Natural killer cell treated with Interleukin-12 subunit alpha and Interleukin-12 subunit beta and Interleukin-15 and Interleukin-18, amount 100 ng/mL, for 72 hours (primary cell): ENCODE results near the gene PLPPR3. TPM values are rescaled to one million over a fixed set of nuclear protein-coding genes. Genes with fewer than 3 reads are reported as not detected.
"Not testable (repeated sequence)": the region's sequence is repeated elsewhere in the genome, so short reads cannot be mapped to it uniquely, and the experiment has no call there.

Experiments used
- ATAC-seq, 2 donors: fragments of 150-1000 bp; cut with Tn5 transposase in 1 of 2; sonication (Bioruptor Pico), chemical (Tn5 transposase) in 1 of 2; 2 replicates each; pipeline ENCODE4 v1.10.0; 2021
- DNase-seq: peaks from one replicate; pipeline ENCODE4 v3.0.0; 2022; ENCODE audit warnings: low spot score
- H3K27ac Mint-ChIP-seq, 2 donors: 1 replicate in 1 of 2; 2 replicates in 1 of 2; pipeline ENCODE4 v1.8.0; 2022; ENCODE audit warnings: mixed read lengths in 2 of 2, mild to moderate bottlenecking in 1 of 2, moderate library complexity in 1 of 2
- H3K27me3 Mint-ChIP-seq, 2 donors: 1 replicate in 1 of 2; 2 replicates in 1 of 2; pipeline ENCODE4 v1.8.0; 2022; ENCODE audit warnings: mixed read lengths in 2 of 2
- H3K36me3 Mint-ChIP-seq: one replicate; pipeline ENCODE4 v1.8.0; 2022; ENCODE audit warnings: mixed read lengths
- H3K4me1 Mint-ChIP-seq, 2 donors: 1 replicate in 1 of 2; 2 replicates in 1 of 2; pipeline ENCODE4 v1.8.0; 2022; ENCODE audit warnings: low read depth in 2 of 2, mixed read lengths in 2 of 2, mild to moderate bottlenecking in 1 of 2
- H3K4me3 Mint-ChIP-seq: one replicate; pipeline ENCODE4 v1.8.0; 2022; ENCODE audit warnings: mixed read lengths
- H3K9me3 Mint-ChIP-seq: 2 replicates; pipeline ENCODE4 v1.8.0; 2022; ENCODE audit warnings: mixed read lengths
- total RNA-seq, 2 donors: library from RNA; stranded (reverse); gene quantifications; one replicate each; pipeline ENCODE4 v1.2.3, GENCODE V29; 2022

PLPPR3 gene
- total RNA-seq, 2 donors from 2014 or later: not detected

- Mint-ChIP-seq H3K4me1 (peaks cover 0 to 6% of the 10 kb centered on the region in 2 donors), H3K36me3 (no peaks in the 10 kb centered on the region), H3K4me3 (no peak overlapping the region), H3K27me3 (peaks cover 13 to 15% of the 10 kb centered on the region in 2 donors), H3K27ac (no peak overlapping the region), H3K9me3 (no peaks in the 10 kb centered on the region)
- DNase-seq: no peak
- ATAC-seq: no peak
Observed at GRCh38 chr19:848386-848921, 26.7 kb upstream of the PLPPR3 start.

GRCh38 chr19:845707-846521 is 24.2 kb upstream of the PLPPR3 start:
- Mint-ChIP-seq H3K9me3 (no peaks in the 10 kb centered on the region), H3K4me3 (no peak overlapping the region), H3K27me3 (peaks cover 18 to 24% of the 10 kb centered on the region in 2 donors), H3K4me1 (peaks cover 0 to 11% of the 10 kb centered on the region in 2 donors), H3K36me3 (peaks cover 6% of the 10 kb centered on the region), H3K27ac (peak overlapping the region in 1 of 2 donors; percentile 33)
- ATAC-seq (no peak), DNase-seq (no peak)

- peaks cover 6% of the 10 kb centered on the region for H3K36me3 Mint-ChIP-seq
- no peak for ATAC-seq
Observed at GRCh38 chr19:844546-844971, 22.8 kb upstream of the PLPPR3 start.

GRCh38 chr19:843836-844545 is 22.2 kb upstream of the PLPPR3 start:
- ATAC-seq: no peak

More at GRCh38 chr19:844546-844971, 22.8 kb upstream of the PLPPR3 start:
- Mint-ChIP-seq H3K27ac (no peak overlapping the region), H3K9me3 (no peaks in the 10 kb centered on the region), H3K27me3 (peaks cover 18 to 24% of the 10 kb centered on the region in 2 donors), H3K4me3 (no peak overlapping the region), H3K4me1 (peaks cover 0 to 11% of the 10 kb centered on the region in 2 donors)
- no peak for DNase-seq

GRCh38 chr19:843180-843835 is 21.6 kb upstream of the PLPPR3 start:
- H3K36me3 Mint-ChIP-seq: peaks cover 6% of the 10 kb centered on the region
- H3K27me3 Mint-ChIP-seq: peaks cover 18 to 24% of the 10 kb centered on the region in 2 donors
- H3K4me3 Mint-ChIP-seq: no peak overlapping the region
- H3K4me1 Mint-ChIP-seq: peaks cover 0 to 11% of the 10 kb centered on the region in 2 donors
- ATAC-seq (peak in 1 of 2 donors; percentile 36), DNase-seq (no peak)
- no peak overlapping the region for H3K27ac Mint-ChIP-seq
- no peaks in the 10 kb centered on the region for H3K9me3 Mint-ChIP-seq

More at GRCh38 chr19:843836-844545, 22.2 kb upstream of the PLPPR3 start:
- Mint-ChIP-seq H3K9me3 (no peaks in the 10 kb centered on the region), H3K36me3 (peaks cover 6% of the 10 kb centered on the region), H3K4me3 (no peak overlapping the region), H3K27me3 (peaks cover 18 to 24% of the 10 kb centered on the region in 2 donors), H3K27ac (no peak overlapping the region), H3K4me1 (peaks cover 0 to 11% of the 10 kb centered on the region in 2 donors)
- DNase-seq: no peak

- peaks cover 0 to 11% of the 10 kb centered on the region in 2 donors for H3K4me1 Mint-ChIP-seq
- not testable (repeated sequence) for DNase-seq, H3K9me3 Mint-ChIP-seq, H3K4me3 Mint-ChIP-seq, ATAC-seq, H3K36me3 Mint-ChIP-seq, H3K27ac Mint-ChIP-seq
- H3K27me3 Mint-ChIP-seq: peaks cover 18 to 24% of the 10 kb centered on the region in 2 donors
Observed at GRCh38 chr19:842802-843179, 21.0 kb upstream of the PLPPR3 start.

GRCh38 chr19:840519-841206 is 18.9 kb upstream of the PLPPR3 start, which contains the start of gene PRTN3:
TSS of gene PRTN3 (plus strand) at chr19:840999. CDS start at chr19:841009, 10 bp downstream.
- Mint-ChIP-seq H3K27ac (peak within 1 kb of the TSS in 1 of 2 donors; percentile 42), H3K36me3 (peaks cover 6% of the 10 kb centered on the region), H3K9me3 (no peaks in the 10 kb centered on the region), H3K27me3 (peaks cover 15 to 21% of the 10 kb centered on the region in 2 donors), H3K4me3 (peak within 1 kb of the TSS; percentile 47), H3K4me1 (peaks cover 0 to 7% of the 10 kb centered on the region in 2 donors)
- DNase-seq (no peak), ATAC-seq (no peak)

GRCh38 chr19:835210-835810 is 13.6 kb upstream of the PLPPR3 start:
- Mint-ChIP-seq H3K4me1 (no peaks in the 10 kb centered on the region), H3K9me3 (no peaks in the 10 kb centered on the region), H3K27me3 (peaks cover 7 to 9% of the 10 kb centered on the region in 2 donors), H3K36me3 (no peaks in the 10 kb centered on the region), H3K27ac (no peak overlapping the region), H3K4me3 (no peak overlapping the region)
- DNase-seq (no peak), ATAC-seq (peak; percentile 57 to 61)

GRCh38 chr19:834216-834615 is 12.5 kb upstream of the PLPPR3 start:
- H3K27me3 Mint-ChIP-seq: peaks cover 7 to 9% of the 10 kb centered on the region in 2 donors
- no peak overlapping the region for H3K27ac Mint-ChIP-seq
- no peak overlapping the region for H3K4me3 Mint-ChIP-seq
- H3K9me3 Mint-ChIP-seq: no peaks in the 10 kb centered on the region
- ATAC-seq: peak in 1 of 2 donors; percentile 40
- no peaks in the 10 kb centered on the region for H3K36me3 Mint-ChIP-seq
- no peak for DNase-seq
- H3K4me1 Mint-ChIP-seq: no peaks in the 10 kb centered on the region

GRCh38 chr19:831407-832369 is 9.9 kb upstream of the PLPPR3 start:
- ATAC-seq (no peak), DNase-seq (no peak)
- H3K9me3 Mint-ChIP-seq: no peaks in the 10 kb centered on the region
- no peak overlapping the region for H3K27ac Mint-ChIP-seq
- H3K36me3 Mint-ChIP-seq: no peaks in the 10 kb centered on the region
- peaks cover 7 to 9% of the 10 kb centered on the region in 2 donors for H3K27me3 Mint-ChIP-seq
- no peaks in the 10 kb centered on the region for H3K4me1 Mint-ChIP-seq
- no peak overlapping the region for H3K4me3 Mint-ChIP-seq

- Mint-ChIP-seq H3K9me3 (no peaks in the 10 kb centered on the region), H3K27ac (no peak overlapping the region), H3K27me3 (peaks cover 0 to 3% of the 10 kb centered on the region in 2 donors), H3K4me1 (no peaks in the 10 kb centered on the region), H3K36me3 (no peaks in the 10 kb centered on the region), H3K4me3 (no peak overlapping the region)
- DNase-seq (no peak), ATAC-seq (no peak)
Observed at GRCh38 chr19:829129-829758, 7.5 kb upstream of the PLPPR3 start.
